CD4-positive, alpha-beta T cell treated with Interleukin-6 at 100 ng/mL for 8 hours (primary cell): Measurements from ENCODE around the gene UNC13B.
A peak's percentile ranks its signal among the peaks of the same experiment; 100 is the strongest.
"Not testable (repeated sequence)": the region's sequence is repeated elsewhere in the genome, so short reads cannot be mapped to it uniquely, and the experiment has no call there.

Source experiments
- DNase-seq: peaks from one replicate; pipeline ENCODE4 v3.0.0-alpha.2; 2020; ENCODE audit warnings: mixed read lengths, low spot score

UNC13B gene

GRCh38 chr9:35226651-35227050 is 64.8 kb downstream of the UNC13B start:
- no peak for DNase-seq

- no peak for DNase-seq
Observed at GRCh38 chr9:35227284-35227683, 65.5 kb downstream of the UNC13B start.

DNA sequence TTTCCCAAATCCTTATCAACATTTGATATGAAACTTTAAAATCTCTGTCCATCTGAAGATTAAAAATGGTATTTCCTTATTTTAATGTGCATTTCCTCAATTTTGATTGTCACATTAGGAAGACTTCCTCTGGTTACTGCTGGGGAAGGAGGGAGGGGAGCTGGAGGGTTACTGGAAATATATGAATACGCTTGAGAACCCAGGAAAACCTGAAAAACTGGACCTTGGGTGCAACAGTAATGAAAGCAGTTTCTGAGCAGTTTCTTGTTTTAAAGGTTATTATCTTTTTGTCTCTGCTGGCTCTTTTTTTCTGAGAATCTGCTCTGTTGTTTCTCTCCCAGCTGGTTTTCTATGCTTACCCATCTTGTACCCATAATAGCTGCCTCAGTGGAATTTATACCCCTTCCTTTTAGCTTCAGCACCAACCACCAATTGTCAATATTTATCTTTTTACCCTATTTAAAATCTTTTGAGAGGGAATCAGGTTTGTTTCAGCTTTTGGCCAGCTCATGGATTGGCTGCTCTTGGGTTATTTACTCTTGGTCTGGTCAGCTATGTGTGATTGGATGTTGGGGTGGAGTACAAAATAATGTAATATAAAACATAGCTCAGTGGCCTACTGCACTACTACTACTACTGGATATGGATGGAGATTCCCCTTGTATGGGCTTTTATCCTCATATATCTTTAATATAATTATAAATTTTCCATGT is 67.4 kb downstream of the UNC13B start:
- no peak for DNase-seq

- no peak for DNase-seq
Observed at GRCh38 chr9:35229779-35230143, 68.0 kb downstream of the UNC13B start.

- no peak for DNase-seq
Observed at GRCh38 chr9:35232867-35233544, 71.2 kb downstream of the UNC13B start.

- DNase-seq = no peak
Observed at GRCh38 chr9:35236692-35237091, 74.9 kb downstream of the UNC13B start.

GRCh38 chr9:35237311-35237710 is 75.5 kb downstream of the UNC13B start:
- DNase-seq = no peak

- DNase-seq = not testable (repeated sequence)
Observed at GRCh38 chr9:35245945-35246344, 84.1 kb downstream of the UNC13B start.

- DNase-seq = no peak
Observed at GRCh38 chr9:35253075-35253474, 91.3 kb downstream of the UNC13B start.

GRCh38 chr9:35254237-35254636 is 92.4 kb downstream of the UNC13B start:
- no peak for DNase-seq

DNA sequence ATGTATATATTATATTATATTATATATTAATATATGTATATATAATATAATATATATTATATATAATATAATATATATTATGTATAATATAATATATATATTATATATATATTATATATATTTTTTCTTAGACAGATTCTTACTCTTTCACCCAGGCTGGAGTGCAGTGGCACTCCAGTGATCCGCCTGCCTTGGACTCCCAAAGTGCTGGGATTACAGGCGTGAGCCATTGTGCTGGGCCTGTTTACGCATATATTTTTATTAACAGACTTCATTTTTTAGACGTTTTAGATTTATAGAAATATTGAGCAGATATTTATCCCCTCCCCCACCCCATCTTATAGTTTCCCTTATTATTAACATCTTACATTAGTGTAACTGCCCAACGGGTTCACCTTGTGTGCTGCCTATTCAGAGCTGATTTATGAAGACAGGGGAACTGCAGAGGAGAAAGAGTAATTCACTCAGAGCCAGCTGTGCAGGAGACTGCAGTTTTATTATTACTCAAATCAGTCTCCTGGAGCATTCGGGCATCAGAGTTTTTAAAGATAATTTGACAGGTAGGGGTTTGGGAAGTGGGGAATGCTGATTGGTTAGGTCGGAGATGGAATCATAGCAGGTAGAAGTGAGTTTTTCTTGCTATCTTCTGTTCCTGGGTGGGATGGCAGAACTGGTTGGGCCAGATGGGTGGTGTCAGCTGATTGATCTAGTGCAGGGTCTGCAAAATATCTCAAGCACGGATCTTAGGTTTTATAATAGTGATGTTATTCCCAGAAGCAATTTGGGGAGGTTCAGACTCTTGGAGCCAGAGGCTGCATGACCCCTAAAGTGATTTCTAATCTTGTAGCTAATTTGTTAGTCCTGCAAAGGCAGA is 93.4 kb downstream of the UNC13B start:
- no peak for DNase-seq

- no peak for DNase-seq
Observed at GRCh38 chr9:35257986-35258659, 96.3 kb downstream of the UNC13B start.

- peak; percentile 35 for DNase-seq
Observed at GRCh38 chr9:35258660-35259474, 97.1 kb downstream of the UNC13B start.

GRCh38 chr9:35260186-35260585 is 98.4 kb downstream of the UNC13B start:
- DNase-seq = no peak

DNA sequence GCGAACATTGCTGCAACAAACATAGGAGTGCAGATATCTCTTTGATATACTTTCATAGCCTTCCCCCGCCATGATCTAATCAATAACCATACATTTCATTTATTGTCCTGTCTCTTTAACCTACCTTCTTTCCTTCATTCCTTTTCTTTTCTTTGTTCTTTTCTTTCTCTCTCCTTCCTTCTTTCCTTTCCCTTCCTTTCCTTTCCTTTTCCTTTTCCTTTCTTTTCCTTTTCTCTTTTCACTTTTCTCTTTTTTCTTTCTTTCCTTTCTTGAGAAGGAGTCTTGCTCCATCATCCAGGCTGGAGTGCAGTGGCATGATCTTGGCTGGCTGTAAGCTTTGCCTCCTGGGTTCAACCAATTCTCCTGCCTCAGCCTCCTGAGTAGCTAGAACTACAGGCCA is 100.3 kb downstream of the UNC13B start:
- DNase-seq = no peak

DNA sequence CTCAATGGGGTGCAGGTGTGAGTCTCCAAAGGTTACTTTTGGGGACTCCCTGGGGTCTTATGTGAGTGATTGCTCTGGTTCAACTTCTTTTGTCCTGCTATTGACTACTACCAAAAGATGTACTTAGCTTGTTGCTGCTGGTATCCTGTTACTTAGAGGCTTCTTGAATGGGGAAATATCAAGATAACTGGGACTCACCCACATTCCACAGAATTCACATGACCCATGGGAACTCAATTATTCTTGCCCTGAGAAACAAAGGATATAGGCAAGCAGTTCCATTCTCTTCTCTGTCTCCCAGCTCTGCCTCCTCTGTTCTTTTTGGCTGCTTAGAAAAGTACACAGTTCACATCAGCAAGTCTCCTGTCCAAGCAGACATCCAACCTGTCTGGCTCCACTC is 105.9 kb downstream of the UNC13B start:
- no peak for DNase-seq

DNA sequence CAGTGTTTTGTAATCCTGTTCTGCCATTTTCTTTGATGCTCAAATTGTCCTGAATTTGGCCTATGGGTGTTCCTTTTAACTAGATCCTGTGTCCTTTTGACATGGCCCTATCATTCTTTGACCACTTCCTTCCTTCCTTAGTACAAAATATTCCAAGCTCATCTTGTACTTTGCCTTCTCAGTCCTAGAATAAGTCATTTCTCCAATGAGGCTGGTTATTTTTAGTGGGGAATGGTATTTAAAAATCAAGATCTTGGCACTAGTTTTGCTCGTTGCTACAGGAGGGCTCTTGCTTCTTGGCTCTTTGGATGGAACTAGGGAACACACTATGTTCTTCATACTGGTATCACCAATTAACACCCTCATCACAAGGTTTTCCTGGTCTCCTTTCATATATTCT is 108.1 kb downstream of the UNC13B start:
- no peak for DNase-seq

- no peak for DNase-seq
Observed at GRCh38 chr9:35271637-35272036, 109.8 kb downstream of the UNC13B start.

- DNase-seq = no peak
Observed at GRCh38 chr9:35272989-35273388, 111.2 kb downstream of the UNC13B start.

DNA sequence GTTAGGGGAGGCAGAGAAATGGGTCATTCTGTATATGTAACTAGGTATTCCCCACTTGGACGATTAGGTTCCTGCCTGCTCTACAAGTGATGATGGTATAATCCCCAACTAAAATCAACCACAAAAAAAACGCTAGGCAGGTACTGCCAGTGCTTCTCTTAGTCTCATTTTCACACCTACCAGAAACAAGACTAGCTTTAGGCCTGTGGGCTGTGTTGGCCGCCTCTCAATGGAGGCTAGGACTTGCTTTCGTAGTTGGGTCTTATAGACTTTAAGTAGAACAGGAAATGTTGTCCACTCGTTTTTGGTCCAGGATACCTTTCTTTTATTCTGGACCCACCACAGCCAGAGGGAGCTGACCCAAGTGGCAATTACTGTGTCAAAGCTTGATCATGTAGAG is 111.8 kb downstream of the UNC13B start:
- no peak for DNase-seq

GRCh38 chr9:35274993-35275392 is 113.2 kb downstream of the UNC13B start:
- DNase-seq = no peak

- no peak for DNase-seq
Observed at GRCh38 chr9:35277171-35277520, 115.3 kb downstream of the UNC13B start.
